Choroid plexus epithelial cell (primary cell): ENCODE data around the gene HYAL2.

Experiments
- DNase-seq: peaks from one replicate; pipeline ENCODE4 v3.0.0-alpha.2; 2010; ENCODE audit warnings: low read depth
- H3K4me3 ChIP-seq: 2 replicates; pipeline ENCODE4 v1.5.1; 2011; ENCODE audit warnings: low read depth, mild to moderate bottlenecking, control low read depth, low read length, moderate library complexity
- TF ChIP-seq, protein P1 (sequence below): conservative IDR thresholded peaks from 2 replicates; pipeline ENCODE4 v1.5.1; 2011; ENCODE audit warnings: low read depth, mild to moderate bottlenecking, control low read depth, inconsistent platforms, low read length, moderate library complexity

Gene HYAL2

DNA sequence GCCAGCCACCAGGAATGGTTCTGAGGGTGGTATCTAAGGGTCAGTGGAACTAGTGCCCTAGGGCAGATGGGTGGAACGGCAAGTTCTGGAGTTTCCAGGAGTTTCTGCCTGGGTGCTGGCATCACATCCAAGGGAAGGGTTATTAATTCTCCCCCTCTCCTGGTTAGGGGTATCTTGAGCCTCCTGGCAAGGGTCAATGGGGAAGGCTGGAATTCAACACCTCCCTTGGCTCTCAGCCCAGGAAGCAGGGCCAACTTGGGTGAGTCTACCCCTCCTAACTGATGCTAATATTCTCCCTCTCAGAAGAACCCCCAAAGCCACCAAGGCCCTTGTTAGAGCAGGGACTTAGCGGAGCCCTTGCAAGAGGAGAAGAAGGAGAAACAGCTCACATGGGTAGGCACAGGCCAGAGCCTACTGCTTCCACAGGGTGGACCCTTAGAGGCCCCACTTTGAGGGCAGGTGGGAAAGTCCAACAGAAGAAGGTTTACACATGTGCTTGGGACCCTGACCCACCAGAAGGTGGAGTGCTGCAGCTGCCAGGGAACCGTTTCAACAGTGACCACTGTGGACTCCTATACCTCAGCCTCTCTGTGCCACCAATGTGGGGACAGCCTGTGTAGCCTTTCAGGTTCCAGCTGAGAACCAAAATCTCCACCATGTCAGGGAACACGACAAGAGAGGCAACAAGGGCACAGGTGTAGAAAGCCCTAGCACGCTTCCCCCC is 33.4 kb upstream of the HYAL2 start:
- DNase-seq, result no peak
- TF ChIP-seq, protein P1, sequence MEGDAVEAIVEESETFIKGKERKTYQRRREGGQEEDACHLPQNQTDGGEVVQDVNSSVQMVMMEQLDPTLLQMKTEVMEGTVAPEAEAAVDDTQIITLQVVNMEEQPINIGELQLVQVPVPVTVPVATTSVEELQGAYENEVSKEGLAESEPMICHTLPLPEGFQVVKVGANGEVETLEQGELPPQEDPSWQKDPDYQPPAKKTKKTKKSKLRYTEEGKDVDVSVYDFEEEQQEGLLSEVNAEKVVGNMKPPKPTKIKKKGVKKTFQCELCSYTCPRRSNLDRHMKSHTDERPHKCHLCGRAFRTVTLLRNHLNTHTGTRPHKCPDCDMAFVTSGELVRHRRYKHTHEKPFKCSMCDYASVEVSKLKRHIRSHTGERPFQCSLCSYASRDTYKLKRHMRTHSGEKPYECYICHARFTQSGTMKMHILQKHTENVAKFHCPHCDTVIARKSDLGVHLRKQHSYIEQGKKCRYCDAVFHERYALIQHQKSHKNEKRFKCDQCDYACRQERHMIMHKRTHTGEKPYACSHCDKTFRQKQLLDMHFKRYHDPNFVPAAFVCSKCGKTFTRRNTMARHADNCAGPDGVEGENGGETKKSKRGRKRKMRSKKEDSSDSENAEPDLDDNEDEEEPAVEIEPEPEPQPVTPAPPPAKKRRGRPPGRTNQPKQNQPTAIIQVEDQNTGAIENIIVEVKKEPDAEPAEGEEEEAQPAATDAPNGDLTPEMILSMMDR, result peak; percentile 16
- peak overlapping the region; percentile 99 for H3K4me3 ChIP-seq

DNA sequence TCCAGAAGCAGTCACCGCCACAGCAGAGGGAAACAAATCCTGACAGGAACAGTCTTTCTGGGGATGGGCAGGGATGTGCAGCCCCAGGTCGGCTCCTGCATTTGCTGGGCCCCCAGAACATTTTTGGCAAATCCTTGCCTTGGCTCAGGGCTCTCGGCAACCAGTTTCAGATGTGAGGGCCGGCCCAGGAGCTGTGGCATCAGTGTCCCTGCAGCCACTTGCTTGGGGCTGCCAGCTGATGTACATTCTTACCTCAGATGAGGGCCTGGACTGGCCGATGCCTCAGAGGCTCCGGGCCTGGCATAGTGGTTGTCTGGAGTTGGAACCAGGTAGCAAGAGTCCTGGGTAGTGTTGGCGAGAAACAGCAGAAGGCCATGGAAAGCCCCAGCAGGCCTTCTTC is 32.3 kb upstream of the HYAL2 start:
- TF ChIP-seq, protein P1, result no peak
- no peak overlapping the region for H3K4me3 ChIP-seq
- DNase-seq, result no peak

DNA sequence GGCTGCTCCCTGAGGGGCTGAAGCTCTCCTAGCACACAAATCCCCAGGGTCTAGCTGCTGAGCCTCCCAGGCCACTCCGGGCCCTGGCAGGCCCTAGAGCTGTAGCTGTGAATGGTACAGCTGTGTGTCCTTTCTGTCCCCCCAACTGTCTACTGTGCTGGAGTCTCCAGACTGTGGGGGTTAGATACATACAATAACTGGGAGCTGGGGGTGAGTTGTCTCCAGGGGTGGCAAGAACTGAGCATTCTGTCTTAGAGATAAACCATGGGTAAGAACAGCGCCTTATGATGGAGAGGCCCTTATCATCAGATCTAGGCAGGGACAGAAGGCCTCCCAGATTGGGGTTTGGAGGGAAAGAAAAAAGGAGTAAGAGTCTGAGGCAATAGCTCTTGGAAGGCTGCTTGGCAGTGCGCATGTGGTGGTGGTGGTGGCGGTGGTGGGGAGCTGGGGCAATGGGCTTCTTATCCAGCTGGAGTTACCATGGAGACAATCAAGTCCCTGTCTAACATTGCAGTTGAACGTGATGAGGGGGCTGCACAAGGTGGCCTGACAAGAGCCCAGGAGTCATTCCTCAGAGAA is 31.7 kb upstream of the HYAL2 start:
- DNase-seq, result no peak
- TF ChIP-seq, protein P1, result no peak
- H3K4me3 ChIP-seq, result no peak overlapping the region

DNA sequence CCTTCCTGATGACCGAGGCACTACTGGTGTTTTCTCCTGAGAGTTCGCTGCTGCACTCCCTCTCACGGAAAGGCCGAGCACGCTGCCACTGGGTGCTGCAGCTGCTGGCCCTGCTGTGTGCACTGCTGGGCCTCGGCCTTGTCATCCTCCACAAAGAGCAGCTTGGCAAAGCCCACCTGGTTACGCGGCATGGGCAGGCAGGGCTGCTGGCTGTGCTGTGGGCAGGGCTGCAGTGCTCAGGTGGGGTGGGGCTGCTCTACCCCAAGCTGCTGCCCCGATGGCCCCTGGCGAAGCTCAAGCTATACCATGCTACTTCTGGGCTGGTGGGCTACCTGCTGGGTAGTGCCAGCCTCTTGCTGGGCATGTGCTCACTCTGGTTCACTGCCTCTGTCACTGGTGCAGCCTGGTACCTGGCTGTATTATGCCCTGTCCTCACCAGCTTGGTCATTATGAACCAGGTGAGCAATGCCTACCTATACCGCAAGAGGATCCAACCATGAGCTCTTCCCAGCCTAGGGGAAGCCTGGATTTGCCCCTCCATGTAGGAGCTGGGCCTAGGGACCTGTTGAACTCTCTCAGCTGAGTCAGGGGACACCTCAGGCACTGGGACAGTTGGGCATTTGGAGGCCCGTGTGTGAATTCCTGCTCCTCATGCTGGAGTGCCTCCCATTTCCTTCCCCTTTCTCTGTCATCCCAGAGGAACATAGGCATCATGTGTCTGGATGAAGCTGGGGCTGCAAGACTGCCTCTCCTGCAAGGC is 30.9 kb upstream of the HYAL2 start:
- TF ChIP-seq, protein P1, result no peak
- no peak for DNase-seq
- no peak overlapping the region for H3K4me3 ChIP-seq

DNA sequence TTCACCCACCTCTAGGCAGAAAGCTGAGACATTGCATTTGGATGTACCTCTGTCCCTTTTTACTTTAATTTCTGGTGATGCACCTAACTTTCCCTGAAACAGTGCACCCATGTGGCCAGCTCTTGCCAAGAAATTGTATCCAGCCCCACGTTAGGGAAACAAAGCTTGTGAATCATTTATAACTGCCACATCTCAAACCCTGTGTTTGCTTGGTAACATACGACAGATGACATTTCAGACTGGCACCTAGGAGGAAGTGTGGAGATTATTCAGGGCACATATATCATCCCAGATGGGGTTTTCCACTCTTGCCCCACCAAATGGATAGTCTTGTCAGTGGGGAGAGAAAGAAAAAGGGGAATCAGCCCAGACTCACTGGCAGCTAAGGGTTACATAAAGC is 30.2 kb upstream of the HYAL2 start:
- DNase-seq, result peak; percentile 48
- H3K4me3 ChIP-seq, result no peak overlapping the region
- TF ChIP-seq, protein P1, result peak; percentile 57

DNA sequence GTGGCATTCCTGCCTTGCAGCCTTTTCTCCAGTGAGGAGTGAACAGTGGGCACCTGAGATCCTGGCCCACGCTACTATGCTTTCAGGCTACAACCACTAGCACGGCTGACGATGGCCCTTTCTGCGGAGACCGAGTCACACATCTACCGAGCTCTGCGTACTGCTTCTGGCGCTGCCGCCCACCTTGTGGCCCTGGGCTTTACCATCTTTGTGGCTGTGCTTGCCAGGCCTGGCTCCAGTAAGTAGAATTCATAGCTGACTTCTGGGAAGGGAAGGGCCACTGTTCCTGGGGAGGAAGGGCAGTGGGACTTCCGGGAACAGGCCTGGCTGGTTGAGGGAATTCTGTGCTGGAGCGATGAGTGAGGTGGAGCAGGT is 28.8 kb upstream of the HYAL2 start:
- peak overlapping the region; percentile 99 for H3K4me3 ChIP-seq
- DNase-seq, result no peak
- TF ChIP-seq, protein P1, result no peak
